ENCODE measurements around the gene ST6GALNAC5.
A peak's percentile ranks its signal among the peaks of the same experiment; 100 is the strongest.
"Not testable (repeated sequence)": the region's sequence is repeated elsewhere in the genome, so short reads cannot be mapped to it uniquely, and the experiment has no call there.

ST6GALNAC5 gene

DNA sequence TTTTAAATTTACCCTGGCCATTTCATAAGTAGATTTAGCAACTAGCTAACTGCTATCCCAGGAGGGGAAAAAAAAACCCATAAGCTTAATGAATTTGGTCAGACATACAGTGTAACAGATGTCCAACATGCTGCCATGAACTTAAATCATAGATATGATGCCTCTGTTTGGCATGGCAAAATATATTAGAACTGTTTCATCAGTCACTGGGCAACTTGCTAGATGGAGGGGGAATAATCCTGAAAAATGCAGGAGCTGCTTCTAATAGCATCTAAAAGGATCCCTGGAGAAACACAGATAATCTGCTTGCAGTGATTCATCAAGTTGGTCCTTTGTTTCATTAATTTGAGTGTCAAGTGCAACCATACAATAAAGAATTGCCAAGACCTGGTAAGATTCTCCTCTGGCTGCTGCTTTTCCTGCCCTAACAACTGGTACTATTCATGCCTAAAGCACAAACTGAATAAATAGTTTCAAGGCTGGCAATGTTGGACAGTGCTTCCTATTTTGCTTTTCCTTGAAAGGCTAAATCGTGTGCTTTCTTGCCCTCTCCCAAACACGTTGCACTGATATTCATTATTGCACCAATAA, 1.5 kb upstream of the ST6GALNAC5 start:
- DNase-seq = no peak

DNA sequence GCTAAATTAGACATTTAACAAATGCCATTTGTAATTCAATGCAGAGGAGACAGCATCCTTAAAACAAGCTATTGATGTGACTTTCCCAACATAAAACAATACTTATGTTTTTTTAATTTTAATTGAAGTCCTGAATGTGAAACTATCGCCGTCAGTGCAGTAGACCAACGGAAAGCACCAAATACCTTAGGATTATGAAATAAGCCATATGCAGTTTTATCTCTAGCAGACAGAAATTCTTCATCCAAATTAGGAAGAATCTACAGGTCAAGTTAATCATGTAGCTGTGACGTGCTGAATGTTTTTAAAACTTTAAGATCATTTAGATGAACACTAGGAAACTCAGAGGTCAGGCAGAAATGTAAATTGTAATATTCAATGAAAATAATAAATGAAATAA, 714 bp upstream of the ST6GALNAC5 start:
- no peak for DNase-seq

DNA sequence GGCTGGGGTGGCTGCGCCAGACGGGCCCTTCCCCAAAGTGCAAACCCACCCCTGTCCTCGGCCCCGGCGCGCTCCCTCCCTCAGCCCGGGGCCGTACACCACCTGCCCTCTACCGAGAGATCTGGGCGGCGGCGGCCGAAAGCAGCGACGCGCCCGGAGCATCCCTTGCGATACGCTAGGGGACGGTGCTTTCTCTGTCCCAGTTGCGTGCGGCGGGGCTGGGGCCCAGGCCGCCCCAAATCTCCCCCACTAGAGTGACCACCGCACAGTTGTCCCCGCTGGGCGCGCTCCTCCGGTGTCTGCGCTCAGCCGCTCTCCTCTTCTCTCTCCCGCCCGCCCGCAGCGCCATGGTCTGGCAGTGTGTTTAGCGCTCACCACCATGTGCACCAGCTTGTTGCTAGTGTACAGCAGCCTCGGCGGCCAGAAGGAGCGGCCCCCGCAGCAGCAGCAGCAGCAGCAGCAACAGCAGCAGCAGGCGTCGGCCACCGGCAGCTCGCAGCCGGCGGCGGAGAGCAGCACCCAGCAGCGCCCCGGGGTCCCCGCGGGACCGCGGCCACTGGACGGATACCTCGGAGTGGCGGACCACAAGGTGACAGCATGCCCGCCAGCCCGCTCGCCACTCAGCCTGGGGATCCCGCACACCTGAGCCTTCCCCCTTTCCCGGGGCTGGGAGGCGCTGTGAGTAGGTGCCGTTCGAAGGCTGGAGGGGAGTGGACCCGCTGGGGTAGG, 1.0 kb downstream of the ST6GALNAC5 start:
- DNase-seq = peak; percentile 88

DNA sequence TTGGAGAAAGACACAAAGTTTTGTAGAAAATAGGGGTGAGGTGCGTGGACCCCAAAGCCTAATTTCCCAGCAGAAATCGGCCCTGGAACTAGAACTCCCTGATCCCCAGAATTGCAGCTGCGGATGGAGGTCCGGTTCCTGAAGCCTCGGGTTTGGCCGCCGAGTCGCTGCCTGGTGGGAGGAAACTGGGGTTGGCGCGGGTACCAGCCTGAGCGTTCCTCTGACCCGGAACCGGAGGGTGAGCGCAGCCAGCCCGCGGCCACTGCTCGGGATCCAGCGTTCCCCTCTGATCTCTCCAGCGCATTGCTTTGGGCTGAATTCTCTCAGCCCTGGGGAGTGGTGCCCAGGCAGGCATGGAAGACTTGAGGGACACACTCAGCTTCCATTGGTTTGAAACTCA, 1.6 kb downstream of the ST6GALNAC5 start:
- no peak for DNase-seq

DNA sequence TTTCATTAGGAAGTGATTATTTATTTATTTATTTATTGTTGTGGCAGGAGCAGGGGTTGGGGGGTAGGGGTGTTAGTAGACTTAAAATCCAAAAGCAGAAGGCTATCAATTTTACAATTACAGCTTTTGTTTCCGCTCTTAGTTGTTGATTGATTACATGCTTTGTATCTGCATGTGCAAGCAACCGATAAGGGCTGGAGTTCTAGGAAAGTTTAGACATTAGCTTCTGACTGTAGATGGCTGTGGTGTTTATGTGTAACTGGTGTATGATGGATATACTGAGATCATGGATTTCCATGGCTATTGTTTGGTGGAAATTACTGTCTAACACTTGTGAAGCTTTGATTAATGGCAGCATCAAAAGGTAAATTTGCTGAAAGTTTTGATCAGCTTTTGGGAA, 2.8 kb downstream of the ST6GALNAC5 start:
- DNase-seq = no peak

DNA sequence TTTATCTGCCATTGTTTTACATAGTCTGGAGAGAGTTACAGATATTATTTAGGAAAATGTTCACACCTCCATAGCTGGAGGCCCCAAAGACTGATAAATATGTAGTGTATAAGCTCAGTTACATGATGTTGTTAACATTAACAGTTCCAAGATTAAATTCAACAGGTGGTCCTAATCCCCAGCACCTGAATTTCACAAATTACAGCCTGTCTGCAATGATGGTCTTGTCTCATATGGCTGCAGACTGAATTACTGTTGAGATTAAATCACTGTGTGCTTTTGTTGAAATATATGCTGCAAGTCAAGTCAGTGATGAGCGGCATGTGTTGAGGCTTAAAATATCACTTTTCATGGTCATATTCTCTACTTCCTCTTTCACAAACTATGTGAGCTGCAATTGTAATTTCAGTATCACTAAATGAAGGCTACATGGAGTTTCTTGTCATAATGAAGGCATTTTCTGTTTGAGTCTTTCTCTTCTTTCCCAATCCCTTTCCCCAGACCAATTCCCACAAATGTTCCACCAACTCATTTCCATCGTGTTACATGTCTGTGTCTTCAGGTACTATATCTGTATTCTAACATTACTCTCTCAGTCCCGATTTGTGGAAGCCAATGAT, 4.2 kb downstream of the ST6GALNAC5 start:
- no peak for DNase-seq

DNA sequence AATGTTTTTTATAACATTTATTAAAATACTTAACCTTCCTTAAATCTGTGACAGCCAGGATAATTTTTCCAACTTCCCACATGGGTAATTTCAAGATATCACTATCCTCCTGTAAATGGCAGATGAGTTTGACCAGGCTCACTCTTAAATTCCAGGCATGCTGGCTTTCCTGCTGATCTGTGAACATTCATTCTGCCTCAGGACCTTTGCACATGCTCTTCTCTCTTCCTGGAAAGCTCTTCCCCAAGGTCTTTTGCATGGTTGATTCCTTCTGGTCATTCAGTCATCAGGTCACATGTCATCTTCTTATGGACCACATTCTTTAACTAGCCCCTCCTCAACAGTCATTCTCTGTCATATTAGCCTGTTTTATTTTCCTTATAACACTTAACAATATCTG, 5.7 kb downstream of the ST6GALNAC5 start:
- no peak for DNase-seq

DNA sequence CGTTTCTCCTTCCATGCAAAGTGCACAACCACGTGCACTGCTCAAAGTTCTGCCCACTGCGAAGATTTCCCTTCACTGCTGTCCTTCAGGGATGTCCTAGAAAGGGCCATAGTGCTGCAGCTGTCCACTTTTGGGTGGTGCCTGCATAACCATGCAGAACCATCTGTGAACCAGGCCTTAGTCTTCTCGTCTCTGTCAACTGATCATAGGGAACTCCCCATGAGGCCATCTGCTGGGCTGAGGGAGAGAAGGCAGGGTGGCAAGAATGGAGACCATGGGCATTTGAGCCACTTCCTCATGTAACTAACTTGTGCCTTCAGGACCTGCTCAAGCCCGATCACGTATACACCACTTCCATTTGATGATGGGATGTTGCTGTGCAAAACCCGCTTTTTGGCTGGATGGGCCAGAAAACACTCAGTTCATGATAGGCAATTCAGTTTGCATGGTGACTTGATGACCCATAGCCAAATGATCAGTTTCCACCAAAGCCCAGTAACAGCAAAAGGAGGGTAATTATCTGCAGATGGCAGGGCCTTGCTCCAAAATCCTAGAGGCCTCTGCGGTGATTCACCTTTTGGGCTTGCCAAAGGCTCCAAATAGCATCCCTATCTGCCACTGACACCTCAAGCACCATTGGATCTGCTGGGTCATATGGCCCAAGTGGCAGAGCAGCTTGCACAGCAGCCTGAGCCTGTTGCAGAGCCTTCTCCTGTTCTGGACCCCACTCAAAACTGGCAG, 9.5 kb downstream of the ST6GALNAC5 start:
- DNase-seq = no peak

DNA sequence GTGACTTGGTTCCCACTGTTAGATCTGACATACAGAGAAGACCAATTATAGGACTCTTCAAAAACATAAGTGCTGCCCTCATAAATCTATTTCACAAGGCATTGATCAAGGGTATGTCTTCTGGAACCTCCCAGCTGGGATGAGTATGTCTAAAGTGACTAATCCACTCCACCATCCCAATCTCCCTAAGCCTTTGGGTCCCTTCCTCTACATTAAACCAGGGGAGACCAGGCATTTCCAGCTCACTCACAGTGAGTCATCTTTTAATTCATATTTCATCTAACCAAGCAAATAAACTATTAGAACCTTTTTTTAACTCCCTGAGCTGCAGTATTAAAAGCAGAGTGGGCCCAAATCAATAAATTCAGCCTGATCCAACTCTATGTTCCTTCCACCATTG, 11.7 kb downstream of the ST6GALNAC5 start:
- not testable (repeated sequence) for DNase-seq

DNA sequence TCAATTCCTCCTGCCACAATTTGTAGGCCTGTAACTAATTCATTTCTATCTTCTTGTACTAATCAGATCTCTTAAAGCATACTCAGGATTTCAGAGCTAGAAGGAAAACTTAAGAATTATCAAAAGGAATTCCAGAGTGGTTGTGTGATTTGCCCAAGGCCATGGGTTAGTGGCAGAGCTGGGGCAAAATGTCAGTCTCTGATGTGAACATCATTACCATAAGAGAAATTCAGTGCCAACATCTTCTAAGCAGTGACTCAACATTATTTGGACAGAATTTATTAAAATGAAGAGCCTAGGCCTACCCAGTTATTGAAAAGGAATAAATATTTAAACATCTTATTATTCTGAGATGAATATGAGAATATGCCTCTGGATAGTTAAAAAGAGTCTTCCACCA, 14.5 kb downstream of the ST6GALNAC5 start:
- no peak for DNase-seq

DNA sequence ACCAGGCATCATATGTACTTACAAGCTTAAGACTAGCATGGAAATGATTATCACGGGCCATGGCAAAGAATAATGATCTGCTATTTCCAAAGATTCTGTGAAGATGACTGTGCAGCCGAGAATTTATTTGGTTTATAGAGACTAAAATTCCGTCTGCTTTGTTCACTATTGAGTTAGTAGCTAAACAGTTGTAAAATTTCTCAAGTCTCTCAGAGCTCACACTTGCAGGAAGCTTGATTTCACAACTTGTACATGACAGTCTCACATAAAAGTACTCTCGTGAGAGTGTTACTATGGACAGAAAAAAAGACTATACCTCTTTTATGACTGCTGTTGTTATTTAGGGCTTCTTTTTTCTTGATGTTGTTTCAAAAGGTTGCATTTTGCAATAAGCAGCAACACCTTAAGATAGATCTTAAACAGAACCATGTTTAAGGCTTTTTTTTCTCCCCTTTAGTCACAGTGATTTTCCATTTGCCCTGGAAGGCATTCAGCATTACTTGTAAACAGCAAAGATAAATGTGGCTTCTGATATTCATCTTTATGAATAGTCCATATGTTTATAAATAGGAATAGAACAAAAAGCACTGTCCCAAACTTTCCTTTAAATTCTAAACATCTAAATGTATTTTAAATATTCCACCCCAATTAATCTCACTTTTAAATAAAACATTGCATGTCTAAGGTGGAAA, 24.8 kb downstream of the ST6GALNAC5 start:
- DNase-seq = no peak

DNA sequence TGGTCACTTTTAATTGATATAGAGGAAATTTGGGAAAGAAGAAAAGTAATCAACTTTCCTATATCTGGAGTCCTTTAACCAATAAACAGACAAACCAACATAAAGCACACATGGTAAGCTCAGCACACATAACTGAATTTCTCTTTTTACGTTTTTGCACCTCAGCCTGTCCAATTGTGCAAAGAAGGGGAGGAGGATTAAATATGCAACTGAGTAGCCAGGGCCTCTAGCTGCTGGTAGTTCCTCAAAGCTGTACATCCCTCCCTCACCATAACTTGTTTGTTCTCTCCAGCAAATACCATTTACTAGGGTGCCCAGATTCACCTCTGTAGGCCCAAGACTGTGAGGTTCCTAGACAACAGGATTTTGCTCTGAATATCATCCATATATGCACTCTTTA, 25.4 kb downstream of the ST6GALNAC5 start:
- no peak for DNase-seq

DNA sequence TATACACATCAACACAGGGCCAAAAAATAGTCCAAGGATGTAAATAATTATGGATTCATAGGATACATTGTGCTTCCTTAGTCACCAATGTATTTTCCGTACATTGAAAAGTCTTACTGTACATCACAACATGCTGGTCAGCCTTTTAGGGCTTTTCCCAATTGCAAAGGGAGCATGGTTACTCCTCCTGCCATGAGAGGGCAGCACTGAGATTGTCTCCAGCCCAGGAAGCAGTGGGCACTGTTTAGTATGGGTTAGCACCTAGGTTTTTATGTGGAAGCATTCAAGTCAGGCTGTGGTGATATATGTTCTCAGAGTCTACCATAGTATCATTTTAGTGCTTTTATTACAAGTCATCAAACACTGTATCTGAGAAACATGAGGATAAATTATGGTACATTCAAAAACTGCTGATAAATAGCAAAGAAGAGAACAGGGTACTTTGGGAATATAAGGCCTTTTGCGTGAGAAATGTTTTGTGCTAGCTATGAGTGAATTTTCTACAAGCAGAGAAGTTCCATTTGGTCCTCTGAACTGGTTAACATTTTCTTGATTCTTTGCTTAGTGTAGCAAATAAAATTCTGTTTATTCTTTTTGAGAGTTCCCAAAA, 34.0 kb downstream of the ST6GALNAC5 start:
- no peak for DNase-seq

DNA sequence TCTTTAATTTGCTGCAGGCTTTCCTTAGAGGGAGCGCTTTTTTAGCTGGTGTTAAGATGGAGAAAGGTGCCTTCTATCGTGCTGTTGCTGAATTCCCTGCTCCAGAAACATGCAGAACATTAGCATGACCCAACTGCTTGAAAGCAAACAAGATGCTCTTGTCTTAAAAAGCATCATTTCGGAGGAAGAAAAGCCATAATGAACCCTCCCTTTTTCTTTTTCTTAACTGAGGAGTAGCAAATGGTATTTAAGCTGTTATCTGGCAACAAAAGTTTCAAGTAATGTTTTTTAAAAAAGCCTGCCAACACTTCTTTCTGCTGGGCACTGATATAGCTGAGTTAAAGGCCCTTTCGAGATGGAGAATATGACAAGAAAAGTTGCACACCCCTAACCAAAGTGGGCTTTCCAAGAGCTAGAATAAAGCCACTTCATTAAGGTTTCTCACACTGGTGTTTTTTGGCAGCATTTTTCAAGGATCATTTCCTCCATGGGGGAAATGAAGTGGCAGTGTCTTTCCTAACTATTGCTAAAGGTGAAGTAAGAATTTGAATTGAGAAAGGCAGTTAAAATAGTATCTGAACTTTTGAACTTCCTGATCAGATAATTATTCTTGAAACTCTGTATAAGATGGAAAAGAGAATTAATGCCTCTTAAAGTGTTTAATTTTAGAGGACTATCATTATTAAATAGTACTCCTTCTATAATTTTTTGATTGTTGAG, 38.8 kb downstream of the ST6GALNAC5 start:
- no peak for DNase-seq

DNA sequence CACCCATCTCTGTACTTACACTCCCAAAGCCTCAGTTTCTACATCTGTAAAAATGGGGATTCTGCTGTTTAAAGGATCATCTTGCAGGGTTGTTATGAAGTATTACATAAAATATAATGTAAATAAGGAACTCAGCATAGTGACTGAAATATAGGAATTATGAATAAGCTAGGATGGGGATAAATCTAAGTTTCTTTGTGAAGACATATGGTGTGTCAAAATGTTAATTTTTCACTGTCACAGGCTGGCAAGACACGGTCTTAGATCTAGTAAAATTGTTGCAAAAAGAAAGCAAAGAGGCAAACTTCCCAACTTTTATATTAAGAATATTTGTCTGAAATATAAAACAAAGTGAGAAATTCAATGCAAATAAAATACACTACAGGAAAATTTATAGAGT, 42.0 kb downstream of the ST6GALNAC5 start:
- DNase-seq = no peak

DNA sequence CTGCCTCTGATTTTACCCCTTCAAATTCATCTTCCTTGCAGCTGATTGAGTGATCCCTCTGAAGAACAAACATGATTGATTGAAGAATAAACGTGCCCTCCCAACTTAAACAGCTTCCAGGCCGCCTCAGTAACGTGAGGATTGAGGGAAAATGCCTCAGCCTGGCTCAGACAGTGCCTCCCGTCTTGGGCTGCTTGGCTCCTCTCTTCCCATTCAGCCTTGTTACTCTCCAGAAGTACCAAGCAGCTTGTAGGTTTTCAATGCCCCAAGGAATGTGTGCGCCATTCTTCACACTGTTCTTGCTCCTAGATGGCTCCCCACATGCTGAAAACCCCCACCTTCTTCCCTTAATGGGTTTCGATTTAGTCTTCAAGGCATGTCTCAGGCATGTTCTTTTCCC, 51.8 kb downstream of the ST6GALNAC5 start:
- no peak for DNase-seq

DNA sequence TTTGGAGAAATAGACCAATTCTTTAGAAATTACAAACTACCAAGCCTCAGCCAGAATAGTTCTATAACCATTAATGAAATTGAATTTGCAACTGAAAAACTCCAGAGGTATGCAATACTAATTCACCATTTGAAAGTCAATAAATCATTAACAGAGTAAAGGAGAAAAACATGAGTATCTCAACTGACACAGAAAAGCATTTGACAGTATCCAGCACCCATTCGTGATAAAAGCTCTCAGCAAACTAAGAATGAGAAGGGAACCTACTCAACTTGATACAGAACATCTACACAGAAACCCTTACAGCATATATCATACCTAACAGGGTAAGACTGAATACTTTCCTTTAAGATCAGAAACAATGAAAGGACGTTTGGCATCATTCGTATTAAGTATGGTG, 54.3 kb downstream of the ST6GALNAC5 start:
- DNase-seq = no peak

DNA sequence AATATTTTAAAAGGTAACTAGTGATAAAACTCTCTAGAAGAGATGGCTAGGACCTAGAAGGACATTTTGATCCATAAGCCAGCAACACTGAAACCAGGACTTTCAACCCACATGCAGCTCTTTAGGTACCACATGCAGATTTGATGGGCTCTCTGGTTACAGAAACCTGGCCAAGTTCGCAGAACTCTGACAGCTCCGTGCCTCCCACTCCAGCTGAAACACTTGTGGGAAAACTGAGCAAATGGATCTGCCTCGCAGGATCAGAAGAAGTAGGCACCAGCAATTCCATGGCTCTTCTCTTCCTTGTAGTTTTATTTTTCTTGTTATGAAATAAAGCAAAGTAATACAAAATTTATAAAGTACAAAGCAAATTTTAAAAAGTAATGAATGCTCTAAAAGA, 58.5 kb downstream of the ST6GALNAC5 start:
- DNase-seq = no peak

DNA sequence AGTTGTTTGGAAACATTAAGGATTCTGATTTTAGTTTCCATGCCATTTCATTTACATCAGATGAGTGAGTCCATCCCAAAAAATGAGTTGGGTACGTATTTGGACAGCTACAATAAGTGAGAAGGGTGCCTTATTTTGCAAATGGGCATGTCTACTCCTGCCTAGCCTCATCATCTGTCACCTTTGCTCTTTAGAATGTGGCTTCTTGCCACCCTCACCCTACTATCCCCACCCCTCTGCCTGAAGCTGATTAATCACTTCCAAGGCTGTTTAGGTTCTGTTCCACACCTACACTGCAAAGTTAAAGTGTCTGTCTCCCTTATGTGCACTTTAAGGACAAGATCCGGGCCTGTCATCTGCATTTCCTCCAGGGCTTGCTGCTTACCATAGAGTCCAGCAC, 61.2 kb downstream of the ST6GALNAC5 start:
- DNase-seq = no peak

DNA sequence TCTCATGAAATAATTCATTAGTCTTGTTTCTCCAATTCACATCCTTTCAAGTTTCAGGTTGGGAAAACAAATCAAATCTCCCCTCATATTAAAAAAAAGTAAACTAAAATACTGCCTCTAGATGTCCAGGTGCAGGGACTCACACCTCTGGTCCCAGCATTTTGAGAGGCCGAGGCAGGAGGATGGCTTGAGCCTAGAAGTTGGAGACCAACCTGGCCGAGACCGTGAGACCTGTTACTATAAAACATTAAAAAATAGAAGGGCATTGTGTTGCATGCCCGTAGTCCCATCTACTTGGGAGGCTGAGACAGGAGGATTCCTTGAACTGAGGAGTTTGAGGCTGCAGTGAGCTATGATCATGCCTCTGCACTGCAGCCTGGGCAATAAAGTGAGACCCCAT, 61.9 kb downstream of the ST6GALNAC5 start:
- no peak for DNase-seq
